Stimulated activated CD4-positive, alpha-beta T cell treated with anti-CD3 and anti-CD28 coated beads, TNF-alpha, amount 100 ng/mL, for 24 hours (primary cell): ENCODE results near the gene HDX.
"Not testable (repeated sequence)": the region's sequence is repeated elsewhere in the genome, so short reads cannot be mapped to it uniquely, and the experiment has no call there.

ENCODE experiments used
- DNase-seq, 3 experiments: peaks; one replicate each; pipeline ENCODE4 v3.0.0-alpha.2; 2020; ENCODE audit warnings: low read depth in 3 of 3

HDX gene, protein sequence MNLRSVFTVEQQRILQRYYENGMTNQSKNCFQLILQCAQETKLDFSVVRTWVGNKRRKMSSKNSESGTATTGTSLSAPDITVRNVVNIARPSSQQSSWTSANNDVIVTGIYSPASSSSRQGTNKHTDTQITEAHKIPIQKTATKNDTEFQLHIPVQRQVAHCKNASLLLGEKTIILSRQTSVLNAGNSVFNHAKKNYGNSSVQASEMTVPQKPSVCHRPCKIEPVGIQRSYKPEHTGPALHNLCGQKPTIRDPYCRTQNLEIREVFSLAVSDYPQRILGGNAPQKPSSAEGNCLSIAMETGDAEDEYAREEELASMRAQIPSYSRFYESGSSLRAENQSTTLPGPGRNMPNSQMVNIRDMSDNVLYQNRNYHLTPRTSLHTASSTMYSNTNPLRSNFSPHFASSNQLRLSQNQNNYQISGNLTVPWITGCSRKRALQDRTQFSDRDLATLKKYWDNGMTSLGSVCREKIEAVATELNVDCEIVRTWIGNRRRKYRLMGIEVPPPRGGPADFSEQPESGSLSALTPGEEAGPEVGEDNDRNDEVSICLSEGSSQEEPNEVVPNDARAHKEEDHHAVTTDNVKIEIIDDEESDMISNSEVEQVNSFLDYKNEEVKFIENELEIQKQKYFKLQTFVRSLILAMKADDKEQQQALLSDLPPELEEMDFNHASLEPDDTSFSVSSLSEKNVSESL

DNA sequence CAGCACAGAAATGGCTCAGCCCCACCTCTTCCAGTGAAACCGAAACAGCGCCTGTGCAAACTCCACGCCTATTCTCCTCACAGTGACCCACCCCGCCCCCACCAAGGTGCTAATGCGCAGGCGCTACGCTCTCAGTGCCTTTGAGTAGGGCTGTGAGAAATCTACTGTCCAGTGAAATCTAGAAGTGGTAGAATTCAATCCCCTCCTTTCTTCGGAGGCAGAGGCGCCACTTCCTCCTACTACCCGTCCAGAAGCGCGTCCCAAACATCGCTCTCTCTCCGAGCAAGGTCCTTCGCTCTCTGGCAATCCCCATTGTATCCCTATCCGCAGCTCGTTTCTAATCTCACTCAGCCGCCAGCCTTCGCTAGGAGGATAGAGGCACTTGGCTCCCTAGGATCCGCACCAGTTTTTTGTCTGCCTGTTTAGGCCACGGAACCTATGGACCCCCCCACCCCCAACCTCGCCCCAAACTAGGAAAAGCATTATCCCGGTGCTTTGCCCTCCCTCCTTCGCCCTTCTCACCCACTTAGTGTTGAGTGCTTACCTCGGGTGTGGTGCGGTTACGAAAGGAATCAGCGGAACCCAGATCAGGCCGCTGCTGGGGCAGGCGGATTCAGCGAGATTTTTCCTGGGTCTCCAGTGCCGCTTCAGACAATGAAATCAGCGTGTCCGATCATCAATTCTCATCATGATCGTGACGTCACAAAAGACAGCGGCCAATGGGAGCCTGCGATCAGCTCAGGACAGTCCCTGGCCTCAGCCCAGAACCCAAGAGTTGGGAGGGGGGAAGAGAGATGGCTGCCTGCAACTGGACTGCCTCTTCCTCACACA lies at the start of gene HDX:
TSS of gene HDX (minus strand) at position 656 of the 831 bp plus-strand sequence. CDS start 27,056 bp downstream, outside the sequence.
- peak in 2 of 3 experiments; percentile 37 to 58 for DNase-seq

DNA sequence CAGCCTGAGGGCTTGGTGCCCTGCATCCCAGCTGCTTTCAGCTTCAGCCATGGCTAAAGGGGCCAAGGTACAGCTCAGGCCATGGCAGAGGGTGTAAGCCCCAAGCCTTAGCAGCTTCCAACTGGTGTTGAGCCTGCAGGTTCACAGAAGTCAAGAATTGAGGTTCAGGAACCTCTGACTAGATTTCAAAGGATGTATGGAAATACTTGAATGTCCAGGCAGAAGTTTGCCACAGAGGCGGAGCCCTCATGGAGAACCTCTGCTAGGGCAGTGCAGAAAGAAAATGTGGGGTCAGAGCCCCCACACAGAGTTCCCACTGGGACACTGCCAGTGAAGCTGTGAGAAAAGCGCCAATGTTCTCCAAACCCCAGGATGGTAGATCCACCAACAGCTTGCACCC lies 39.1 kb upstream of the HDX start:
- DNase-seq: not testable (repeated sequence)

DNA sequence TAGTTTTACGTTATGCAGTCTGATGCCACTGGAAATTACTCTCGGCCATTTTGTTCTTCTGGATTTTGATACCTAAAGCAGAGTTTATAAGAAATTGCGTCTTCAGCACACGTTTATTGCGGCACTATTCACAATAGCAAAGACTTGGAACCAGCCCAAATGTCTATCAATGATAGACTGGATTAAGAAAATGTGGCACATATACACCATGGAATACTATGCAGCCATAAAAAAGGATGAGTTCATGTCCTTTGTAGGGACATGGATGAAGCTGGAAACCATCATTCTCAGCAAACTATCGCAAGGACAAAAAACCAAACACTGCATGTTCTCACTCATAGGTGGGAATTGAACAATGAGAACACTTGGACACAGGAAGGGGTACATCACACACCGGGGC lies 35.4 kb upstream of the HDX start:
- not testable (repeated sequence) for DNase-seq

DNA sequence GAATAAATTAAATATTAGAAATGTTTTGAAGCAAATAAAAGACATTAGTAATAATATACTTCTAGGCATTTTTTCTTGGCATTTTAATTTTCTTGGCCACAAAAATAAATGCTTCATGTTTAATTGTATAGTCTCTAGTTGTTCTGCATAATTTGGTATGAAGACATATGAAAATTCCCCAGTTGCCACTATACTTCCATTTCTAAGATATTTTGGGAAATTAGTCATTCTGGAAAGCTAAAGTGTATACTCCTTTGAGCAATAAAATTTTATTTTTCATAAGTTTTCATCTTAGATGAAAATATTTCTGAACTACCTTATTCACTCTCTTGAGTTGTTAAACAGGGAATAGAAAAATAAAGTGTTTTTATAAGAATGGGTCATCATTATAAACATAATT lies 13.8 kb downstream of the HDX start:
- no peak for DNase-seq

- DNase-seq: no peak
These were observed 14.6 kb downstream of the HDX start for GRCh38 chrX:84487365-84488353.

DNA sequence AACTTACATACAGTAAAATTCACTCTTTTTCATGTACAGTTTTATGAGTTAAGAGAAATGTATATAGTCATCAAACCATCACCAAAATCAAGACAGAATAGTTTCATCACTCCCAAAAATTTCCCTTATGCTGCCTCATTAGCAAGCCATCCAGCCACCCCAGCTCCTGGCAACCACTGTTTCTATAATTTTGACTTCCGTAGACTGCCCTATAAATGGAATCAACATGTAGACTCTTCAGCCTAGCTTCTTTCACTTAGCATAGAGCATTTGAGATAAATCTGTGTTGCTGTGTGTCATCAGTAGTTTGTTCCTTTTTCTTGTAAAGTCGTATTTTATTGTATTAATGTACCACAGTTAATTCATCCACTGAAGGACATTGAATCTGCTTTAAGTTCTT lies 23.2 kb downstream of the HDX start:
- DNase-seq: no peak

GRCh38 chrX:84477114-84477513 lies 25.1 kb downstream of the HDX start:
- DNase-seq: no peak

DNA sequence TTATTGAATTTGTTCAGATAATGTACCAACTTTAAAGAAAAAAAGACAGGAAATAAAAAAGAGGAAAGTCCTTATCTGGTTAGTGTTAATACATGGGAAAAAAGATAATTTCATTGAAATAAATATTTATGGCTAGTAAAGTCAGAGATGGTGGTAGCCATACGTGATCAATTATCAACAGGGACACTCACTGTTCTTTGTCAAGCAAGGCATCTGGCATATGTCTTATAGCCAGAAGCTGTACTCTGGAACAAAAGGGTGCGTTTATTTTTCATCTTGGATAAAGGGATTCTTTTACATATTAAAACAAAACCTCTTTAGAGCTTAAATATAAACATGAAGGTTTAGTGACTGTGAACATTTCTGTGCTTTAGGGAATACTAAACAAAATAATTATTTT lies 26.7 kb downstream of the HDX start:
- no peak for DNase-seq

DNA sequence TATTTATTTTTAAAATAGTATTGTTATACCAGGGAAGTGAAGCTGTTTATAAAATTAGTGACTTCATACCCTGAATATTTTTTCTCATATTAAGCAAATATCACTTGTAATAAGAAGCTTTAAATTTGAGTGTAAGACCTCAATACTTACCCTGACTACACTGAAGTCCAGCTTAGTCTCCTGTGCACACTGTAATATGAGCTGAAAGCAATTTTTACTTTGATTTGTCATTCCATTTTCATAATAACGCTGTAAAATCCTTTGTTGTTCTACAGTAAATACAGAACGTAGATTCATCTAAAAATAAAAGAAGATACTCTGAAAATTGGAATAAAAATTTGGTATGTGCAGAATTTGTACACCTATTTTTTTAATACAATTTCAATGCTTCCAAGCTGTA lies 27.2 kb downstream of the HDX start:
- no peak for DNase-seq

DNA sequence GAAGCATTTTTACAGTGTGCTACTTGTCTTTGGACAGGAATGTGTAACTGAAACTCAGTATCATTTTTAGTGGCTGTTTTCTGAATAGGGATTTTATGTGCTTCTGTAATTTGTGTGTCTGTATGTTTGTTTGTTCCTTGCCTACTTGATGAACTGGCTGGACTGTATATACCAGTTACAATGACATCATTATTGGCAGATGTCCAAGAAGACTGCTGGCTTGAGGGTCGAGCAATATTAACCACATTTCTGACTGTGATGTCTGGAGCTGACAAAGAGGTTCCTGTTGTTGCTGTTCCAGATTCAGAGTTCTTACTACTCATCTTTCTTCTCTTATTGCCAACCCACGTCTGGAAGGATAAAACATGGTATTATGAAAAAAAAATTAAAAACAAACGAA lies 33.0 kb downstream of the HDX start:
- DNase-seq: no peak

DNA sequence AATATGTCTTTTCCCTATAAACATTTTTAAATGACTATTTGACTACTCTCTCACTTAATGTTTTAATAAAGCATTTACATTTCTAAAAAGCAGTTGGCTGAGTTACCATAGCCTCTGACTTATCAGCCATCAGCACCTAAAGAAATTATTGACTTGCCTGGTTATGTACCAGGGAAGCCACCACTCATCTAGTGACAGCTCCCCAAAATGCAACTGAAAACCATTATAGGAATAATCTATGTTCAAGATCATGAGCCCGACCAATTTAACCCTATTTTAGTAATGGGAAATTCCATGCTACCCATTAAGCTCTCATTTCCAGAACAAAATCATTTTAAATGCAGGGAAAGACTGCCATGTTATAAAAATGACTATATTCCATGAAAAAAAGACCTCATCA lies 34.4 kb downstream of the HDX start:
- DNase-seq: no peak

GRCh38 chrX:84453351-84454246 lies 48.7 kb downstream of the HDX start:
- DNase-seq: no peak

GRCh38 chrX:84441143-84441542 lies 61.1 kb downstream of the HDX start:
- no peak for DNase-seq

GRCh38 chrX:84415140-84415539 lies 87.1 kb downstream of the HDX start:
- no peak for DNase-seq

GRCh38 chrX:84363663-84364062 lies 138.6 kb downstream of the HDX start:
- no peak for DNase-seq

GRCh38 chrX:84363051-84363450 lies 139.2 kb downstream of the HDX start:
- DNase-seq: no peak

DNA sequence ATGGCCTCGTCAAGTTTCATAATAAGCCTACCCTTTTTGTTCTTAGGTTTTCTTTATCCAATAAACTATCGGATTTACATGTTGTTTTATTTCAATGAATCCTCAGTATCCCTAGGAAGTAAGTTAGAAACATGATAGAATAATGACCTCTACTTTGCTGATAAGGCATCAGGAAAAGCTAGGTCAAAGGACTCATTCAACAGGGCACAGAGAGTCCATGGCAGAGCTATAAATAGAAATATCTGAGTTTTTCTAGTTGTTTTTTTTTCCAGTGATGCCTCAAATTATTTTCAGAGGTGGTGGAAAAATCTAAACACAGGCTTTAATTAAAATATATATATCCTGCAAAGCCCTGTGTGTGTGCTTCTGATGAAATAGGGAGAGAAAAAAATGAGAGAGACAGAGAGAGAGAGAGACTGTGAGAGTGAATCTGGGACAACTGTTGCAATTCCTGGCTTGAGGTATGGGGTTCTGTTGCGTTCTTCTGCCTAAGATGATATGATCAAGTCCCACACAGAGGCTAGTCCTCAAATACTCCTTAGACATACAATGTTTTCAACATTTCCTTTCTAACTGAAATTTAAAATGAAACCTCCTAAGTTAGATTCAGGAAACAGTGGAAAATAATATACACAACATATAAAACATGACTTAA lies 139.9 kb downstream of the HDX start:
- DNase-seq: no peak

GRCh38 chrX:84358271-84358670 lies 144.0 kb downstream of the HDX start:
- no peak for DNase-seq

DNA sequence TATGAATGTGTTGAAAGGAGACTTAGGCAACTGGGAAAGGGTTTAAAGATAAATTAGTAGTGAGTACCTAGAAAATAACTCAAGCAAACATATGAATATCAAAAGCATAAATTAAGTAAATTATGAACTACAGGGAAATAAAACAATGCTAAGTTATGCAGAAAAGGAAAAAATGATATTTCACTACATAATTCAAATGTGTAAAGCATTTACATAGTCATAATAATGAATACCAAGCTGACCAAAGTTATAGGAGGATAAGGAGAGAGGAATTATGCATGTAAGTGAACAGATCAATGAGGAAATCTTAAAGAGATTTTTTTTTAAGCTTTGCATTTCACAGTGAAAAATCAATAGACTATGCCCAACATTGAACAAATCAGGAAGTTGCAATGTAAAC lies 145.0 kb downstream of the HDX start:
- DNase-seq: no peak

GRCh38 chrX:84340968-84341367 lies 161.3 kb downstream of the HDX start:
- no peak for DNase-seq
